HG03025 (cell line): ENCODE measurements around the gene SUB1.

Source experiments
- ATAC-seq: cut with Tn5 transposase; IDR thresholded peaks from one replicate; pipeline ENCODE4 v1.9.1; 2021; ENCODE audit warnings: mild to moderate bottlenecking, moderate library complexity; ENCODE audit not compliant: unreplicated experiment, low FRiP score

The SUB1 gene

DNA sequence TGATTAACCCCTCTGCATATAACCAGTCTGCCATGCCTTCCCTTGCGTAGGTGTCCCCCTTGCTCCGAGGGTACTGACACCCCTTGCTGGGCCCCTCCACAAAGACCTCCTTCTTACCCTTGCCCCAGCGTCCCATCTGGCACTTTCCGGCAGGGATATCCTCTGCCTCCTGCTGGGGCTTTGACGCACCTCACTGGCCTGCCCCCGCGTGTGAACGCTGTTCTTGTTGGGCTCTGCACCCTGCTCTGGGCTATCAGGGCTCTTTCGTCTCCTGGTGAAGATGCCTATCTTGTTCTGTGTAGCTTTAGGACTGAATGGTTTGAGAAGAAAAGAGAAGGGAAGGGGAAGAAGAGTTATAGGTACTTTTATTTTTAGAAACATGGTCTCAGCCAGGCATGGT lies 53.0 kb downstream of the SUB1 start:
- no peak for ATAC-seq

DNA sequence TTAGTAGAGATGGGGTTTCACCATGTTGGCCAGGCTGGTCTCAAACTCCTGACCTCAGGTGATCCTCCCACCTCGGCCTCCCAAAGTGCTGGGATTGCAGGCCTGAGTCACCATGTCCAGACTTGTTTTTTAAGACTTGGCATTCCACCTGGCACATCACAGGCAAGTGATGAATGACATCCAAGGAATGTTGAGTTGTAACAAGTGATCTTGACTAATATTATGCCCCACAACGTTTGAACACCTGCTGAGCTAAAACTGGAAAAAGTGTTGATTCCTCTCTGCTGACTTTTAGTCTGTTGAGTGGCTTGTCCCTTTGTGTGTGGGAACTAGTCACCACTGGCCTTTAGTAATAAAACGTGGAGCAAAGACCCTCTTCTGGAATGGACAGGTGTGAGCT lies 54.6 kb downstream of the SUB1 start:
- ATAC-seq: no peak

DNA sequence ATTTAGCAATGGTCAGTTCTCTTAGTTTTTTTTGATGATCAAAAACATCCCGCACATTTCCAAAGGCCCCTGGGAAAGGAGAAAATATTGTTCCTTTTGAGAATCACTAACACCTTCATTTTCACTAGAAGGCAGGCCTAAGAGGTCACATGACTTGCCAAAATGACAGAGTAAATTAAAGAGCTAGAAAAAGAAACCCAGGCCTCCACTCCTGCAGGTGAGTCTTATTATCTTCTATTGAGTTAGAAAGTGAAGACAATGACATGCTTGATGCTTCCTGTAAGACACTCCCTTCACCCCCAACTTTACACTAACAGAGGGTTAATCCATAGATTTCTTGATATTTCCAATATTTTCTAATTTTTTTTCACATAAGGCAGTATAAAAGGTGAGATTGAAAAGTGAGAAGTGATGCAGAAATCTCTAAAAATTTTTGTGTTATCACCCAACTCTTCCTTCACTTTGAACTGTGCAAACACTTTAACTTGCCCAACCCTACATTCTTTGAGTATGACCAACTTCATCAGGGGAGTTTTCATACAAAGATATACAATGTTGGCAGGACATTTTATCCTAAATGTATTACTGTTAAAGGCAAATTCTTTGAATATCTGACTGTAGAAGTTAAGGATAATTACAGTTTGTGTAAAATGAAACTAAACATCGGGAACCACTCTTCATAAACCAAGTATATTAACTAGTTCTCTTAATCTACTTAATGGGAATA lies 57.1 kb downstream of the SUB1 start:
- ATAC-seq: no peak

DNA sequence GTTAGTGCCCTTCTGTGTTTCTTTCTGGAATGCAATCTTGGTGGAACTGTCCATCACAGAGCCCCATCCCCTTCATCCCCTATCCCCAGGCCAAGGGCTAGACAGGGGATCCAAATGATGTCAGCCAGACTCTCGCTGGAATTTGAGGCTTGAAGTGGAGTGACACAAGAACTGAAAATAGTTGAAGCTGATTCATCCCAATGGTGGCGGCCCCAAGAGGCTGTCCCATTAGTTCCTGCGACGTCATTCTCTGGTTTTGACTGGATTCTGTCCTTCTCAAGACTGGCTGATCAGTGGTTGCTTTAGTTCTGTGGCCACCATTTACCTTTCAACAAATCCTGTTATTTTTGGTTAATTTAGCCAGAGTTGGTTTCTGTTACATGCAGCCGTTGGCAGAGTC lies 59.9 kb downstream of the SUB1 start:
- no peak for ATAC-seq

DNA sequence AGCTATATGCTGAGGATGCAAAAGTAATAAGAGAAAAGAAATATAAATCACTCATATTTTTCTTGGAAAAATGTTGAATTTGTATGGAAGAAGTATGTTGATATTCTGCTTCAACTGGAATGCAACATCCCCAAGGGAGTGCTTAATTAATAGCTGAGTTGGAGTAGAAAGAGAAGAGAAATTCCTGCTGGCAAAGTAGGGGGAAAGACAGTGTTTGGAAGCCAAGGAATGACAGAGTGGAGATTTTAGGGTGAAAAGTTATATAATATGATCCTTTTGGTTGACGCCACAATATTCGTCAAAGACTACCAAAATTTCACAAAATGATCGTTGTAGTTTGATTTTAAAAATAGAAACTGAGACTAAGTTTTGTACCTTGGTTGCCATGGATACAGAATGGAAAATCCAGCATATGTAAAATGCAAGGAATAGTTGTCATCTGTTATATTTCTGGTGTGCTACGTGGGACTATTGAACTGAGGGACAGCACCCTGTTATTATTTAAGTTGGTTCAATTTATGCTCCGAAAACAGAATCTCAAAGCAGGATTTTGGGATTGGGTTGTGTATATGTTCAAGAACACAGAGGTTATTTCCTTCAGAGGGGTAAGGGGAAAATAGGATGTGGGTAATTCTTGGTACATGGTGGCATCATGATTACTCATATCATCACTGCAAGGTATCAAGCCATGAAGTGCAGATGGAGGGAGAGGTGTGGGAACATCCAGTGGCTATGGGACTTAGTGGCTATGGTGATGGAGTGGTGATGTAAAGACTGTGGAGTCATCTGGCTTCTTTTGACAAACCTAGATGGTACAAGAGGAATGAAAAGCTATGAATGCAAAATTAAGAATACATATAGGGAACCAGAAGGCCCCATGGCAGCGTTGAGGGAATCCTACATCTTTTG lies 61.0 kb downstream of the SUB1 start:
- no peak for ATAC-seq

DNA sequence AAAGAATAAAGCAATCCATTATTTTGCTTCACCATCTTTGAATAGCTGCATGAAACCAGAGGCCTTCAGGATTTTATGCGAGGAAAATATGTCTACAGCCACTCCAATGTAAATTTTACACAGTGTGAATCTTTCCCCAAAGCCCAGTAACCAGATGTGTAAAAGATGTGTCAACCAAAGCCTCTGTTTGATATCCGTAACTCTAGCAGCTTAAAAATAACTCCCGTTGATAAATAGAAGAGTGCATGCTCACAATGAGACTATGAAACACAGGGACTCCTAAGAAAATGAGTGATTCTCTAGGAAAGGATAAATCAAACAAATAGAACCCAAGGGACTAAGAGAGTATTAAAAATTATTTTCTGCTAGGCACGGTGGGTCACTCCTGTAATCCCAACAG lies 65.7 kb downstream of the SUB1 start:
- no peak for ATAC-seq

DNA sequence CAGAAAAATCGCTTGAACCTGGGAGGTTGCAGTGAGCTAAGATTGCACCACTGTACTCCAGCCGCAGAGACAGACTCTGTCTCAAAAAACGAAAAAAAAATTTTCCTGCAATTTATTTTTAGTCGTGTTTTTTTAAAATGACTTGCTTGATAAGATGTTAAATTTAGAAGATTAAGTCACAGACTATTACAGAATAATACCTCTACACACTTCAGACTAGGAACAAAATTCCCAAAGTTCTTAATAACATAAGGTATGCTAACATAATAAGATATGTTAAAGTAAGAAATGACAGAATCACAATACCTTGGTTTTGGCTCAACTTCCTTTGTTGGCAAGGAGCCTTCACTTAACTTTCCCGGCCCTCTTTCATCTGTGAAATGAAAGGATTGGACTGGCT lies 66.3 kb downstream of the SUB1 start:
- no peak for ATAC-seq
